SU-DHL-6 (cell line): Measurements from ENCODE around the gene TXNRD1.

Experiments
- H2AFZ ChIP-seq: fragments of 200-600 bp; sonication (generic); 2 replicates; pipeline ENCODE4 v1.6.1; 2014; ENCODE audit warnings: low read depth, mild to moderate bottlenecking, moderate library complexity, mixed read lengths, antibody characterized with exemption, low read length; ENCODE audit not compliant: severe bottlenecking
- H3F3A ChIP-seq: fragments of 200-600 bp; shearing (Covaris generic); 2 replicates; pipeline ENCODE4 v1.6.0; 2016; ENCODE audit warnings: antibody characterized with exemption, mild to moderate bottlenecking; ENCODE audit not compliant: insufficient read depth
- H3K27ac ChIP-seq: fragments of 200-600 bp; sonication (generic); 2 replicates; pipeline ENCODE4 v1.5.1; 2016; ENCODE audit warnings: low read depth, mild to moderate bottlenecking, low read length, moderate library complexity, mixed read lengths
- H3K27me3 ChIP-seq: fragments of 200-600 bp; sonication (generic), shearing (Covaris generic); 2 replicates; pipeline ENCODE4 v1.6.0; 2014; ENCODE audit warnings: mild to moderate bottlenecking, low read length
- H3K36me3 ChIP-seq: fragments of 200-600 bp; sonication (generic); 2 replicates; pipeline ENCODE4 v1.6.1; 2014; ENCODE audit warnings: mild to moderate bottlenecking, low read length, mixed read lengths
- H3K4me2 ChIP-seq: fragments of 300-600, 200-600 bp; shearing (Covaris generic), sonication (generic); 2 replicates; pipeline ENCODE4 v1.6.0; 2014; ENCODE audit warnings: low read length, low read depth, mild to moderate bottlenecking; ENCODE audit not compliant: poor library complexity, severe bottlenecking
- H3K4me3 ChIP-seq: fragments of 200-600 bp; sonication (generic); 2 replicates; pipeline ENCODE4 v1.5.1; 2014; ENCODE audit warnings: antibody characterized with exemption, low read length, mild to moderate bottlenecking, mixed read lengths; ENCODE audit not compliant: insufficient read depth, poor library complexity, severe bottlenecking
- H3K79me2 ChIP-seq: fragments of 200-600 bp; sonication (generic); 2 replicates; pipeline ENCODE4 v1.6.1; 2014; ENCODE audit warnings: mild to moderate bottlenecking, low read length, moderate library complexity; ENCODE audit not compliant: insufficient read depth
- H3K9ac ChIP-seq: fragments of 200-600 bp; sonication (generic); 2 replicates; pipeline ENCODE4 v1.7.0; 2014; ENCODE audit warnings: mild to moderate bottlenecking, low read length
- H3K9me2 ChIP-seq: fragments of 200-600 bp; sonication (generic); replicated peaks from 2 replicates; pipeline ENCODE4 v1.6.1; 2014; ENCODE audit warnings: low read length; ENCODE audit not compliant: insufficient read depth
- H3K9me3 ChIP-seq: fragments of 200-600 bp; sonication (generic); 2 replicates; pipeline ENCODE4 v1.6.1; 2014; ENCODE audit warnings: low read length, mixed read lengths; ENCODE audit not compliant: insufficient read depth
- H4K20me1 ChIP-seq: fragments of 200-600 bp; sonication (generic); 2 replicates; pipeline ENCODE4 v1.6.1; 2014; ENCODE audit warnings: low read depth, mild to moderate bottlenecking, antibody characterized with exemption, low read length, moderate library complexity, mixed read lengths
- EZH2phosphoT487 ChIP-seq: fragments of 200-600 bp; sonication (generic), shearing (Covaris generic); conservative IDR thresholded peaks from 2 replicates; pipeline ENCODE4 v1.6.1; 2018; ENCODE audit warnings: mild to moderate bottlenecking, antibody characterized with exemption, low read length, moderate library complexity, mixed read lengths
- TF ChIP-seq, protein P1 (sequence below): fragments of 200-600 bp; sonication (generic); IDR thresholded peaks from one replicate; pipeline ENCODE4 v1.5.1; 2017; ENCODE audit warnings: antibody characterized with exemption, mild to moderate bottlenecking, low read length, moderate library complexity; ENCODE audit not compliant: insufficient read depth, poor library complexity, severe bottlenecking

Gene TXNRD1

DNA sequence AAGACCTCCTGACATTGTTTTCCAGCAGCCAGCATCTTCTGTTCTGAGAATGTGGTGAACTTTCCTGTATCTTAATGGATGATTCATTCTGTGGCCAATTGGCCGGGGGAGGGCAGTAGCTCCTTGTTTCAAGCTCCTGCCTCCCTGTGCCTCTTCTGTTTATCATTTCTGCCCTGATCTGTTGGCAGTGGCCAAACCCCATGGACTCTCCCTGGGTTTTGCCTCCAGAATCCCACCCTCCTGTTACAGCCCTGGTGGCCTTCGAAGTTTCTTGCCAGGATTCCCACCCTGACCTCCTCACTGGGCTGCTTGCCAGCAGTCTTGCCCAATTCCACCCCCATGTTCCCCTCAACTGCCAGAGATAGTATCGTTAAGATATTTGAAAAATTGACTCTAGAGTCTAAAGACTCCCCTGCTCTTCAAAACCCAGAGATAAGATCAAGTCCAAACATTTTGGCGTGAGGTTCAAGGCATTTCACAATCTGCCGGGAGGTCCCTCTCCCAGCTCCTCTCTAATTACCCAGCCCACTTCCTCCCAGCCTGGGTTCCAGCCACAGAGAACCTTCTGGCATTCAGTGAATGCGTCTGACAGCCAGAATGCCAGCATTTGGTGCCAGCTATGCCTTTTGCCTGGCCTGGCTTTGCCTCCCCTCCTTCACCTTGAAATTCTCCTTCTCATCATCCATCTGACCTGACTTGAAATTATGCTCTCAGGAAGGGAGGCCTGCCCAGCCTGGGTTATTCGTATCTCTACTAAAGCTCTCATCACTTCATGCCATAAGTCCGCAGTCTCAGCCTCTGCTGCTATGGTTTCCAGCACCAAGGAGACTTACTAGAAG is 37.7 kb upstream of the TXNRD1 start:
- no peaks in the 10 kb centered on the region for H3K9me2 ChIP-seq
- H3K36me3 ChIP-seq, result no peaks in the 10 kb centered on the region
- no peaks in the 10 kb centered on the region for H4K20me1 ChIP-seq
- H3K4me3 ChIP-seq, result no peak overlapping the region
- 0 out of 2 replicates have a peak, but pooled peaks cover 3% of the 10 kb centered on the region for H3F3A ChIP-seq
- H3K4me2 ChIP-seq, result no peak overlapping the region
- H3K9me3 ChIP-seq, result no peaks in the 10 kb centered on the region
- TF ChIP-seq, protein P1, sequence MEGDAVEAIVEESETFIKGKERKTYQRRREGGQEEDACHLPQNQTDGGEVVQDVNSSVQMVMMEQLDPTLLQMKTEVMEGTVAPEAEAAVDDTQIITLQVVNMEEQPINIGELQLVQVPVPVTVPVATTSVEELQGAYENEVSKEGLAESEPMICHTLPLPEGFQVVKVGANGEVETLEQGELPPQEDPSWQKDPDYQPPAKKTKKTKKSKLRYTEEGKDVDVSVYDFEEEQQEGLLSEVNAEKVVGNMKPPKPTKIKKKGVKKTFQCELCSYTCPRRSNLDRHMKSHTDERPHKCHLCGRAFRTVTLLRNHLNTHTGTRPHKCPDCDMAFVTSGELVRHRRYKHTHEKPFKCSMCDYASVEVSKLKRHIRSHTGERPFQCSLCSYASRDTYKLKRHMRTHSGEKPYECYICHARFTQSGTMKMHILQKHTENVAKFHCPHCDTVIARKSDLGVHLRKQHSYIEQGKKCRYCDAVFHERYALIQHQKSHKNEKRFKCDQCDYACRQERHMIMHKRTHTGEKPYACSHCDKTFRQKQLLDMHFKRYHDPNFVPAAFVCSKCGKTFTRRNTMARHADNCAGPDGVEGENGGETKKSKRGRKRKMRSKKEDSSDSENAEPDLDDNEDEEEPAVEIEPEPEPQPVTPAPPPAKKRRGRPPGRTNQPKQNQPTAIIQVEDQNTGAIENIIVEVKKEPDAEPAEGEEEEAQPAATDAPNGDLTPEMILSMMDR, result no peak
- no peak for TF ChIP-seq EZH2phosphoT487
- H3K79me2 ChIP-seq, result no peaks in the 10 kb centered on the region
- no peak overlapping the region for H2AFZ ChIP-seq
- no peak overlapping the region for H3K9ac ChIP-seq
- H3K27me3 ChIP-seq, result no peaks in the 10 kb centered on the region
- H3K27ac ChIP-seq, result no peak overlapping the region

DNA sequence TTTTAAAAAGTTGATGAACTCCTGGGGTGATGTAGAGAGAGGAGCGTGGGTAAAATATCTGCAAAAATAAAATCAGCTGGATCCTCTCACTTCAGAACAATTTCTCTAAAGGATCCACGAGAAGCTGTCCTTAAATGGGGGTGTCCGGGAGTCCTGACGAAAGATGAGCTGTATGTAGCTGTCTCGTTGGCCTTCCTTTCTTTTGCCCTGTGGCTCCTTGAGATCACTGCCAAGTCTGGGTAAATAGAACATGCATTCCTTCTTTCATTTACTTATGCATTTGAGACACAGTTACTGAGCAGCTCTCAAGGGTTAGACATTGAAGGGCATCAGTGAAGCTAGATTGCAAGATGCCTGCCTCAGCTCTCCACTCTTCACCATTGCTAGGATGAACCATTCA is 35.2 kb upstream of the TXNRD1 start:
- H4K20me1 ChIP-seq, result no peaks in the 10 kb centered on the region

DNA sequence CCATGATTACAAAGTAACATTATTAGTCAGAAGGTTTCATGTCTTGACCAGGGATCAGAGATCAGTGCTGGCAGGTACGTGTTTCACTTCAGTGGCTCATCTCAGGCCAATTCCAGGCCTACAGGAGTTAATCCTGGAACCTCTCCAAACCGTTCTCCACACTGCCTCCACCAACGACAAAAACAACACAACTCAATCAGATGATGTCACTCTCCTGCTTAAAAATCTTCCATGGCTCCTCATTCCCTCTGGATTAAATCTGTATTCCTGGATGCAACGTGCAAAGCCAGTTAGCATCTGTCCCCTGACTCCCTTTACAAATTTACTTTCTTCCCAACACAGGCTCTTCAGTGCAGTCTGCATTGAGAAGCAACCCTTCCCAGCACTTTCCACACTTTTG is 34.3 kb upstream of the TXNRD1 start:
- peaks cover 8% of the 10 kb centered on the region; the same call in 1 of the 2 replicates for H3K9me3 ChIP-seq
- no peak overlapping the region for H3K4me2 ChIP-seq
- no peaks in the 10 kb centered on the region for H3K36me3 ChIP-seq
- H4K20me1 ChIP-seq, result no peaks in the 10 kb centered on the region
- H3K27ac ChIP-seq, result no peak overlapping the region
- no peaks in the 10 kb centered on the region for H3K79me2 ChIP-seq
- no peaks in the 10 kb centered on the region for H3K27me3 ChIP-seq
- H2AFZ ChIP-seq, result no peak overlapping the region
- no peak for TF ChIP-seq EZH2phosphoT487
- TF ChIP-seq, protein P1, result no peak
- H3F3A ChIP-seq, result no peaks in the 10 kb centered on the region
- H3K9ac ChIP-seq, result no peak overlapping the region
- no peak overlapping the region for H3K4me3 ChIP-seq
- no peaks in the 10 kb centered on the region for H3K9me2 ChIP-seq

More for the DNA sequence above, 35.2 kb upstream of the TXNRD1 start:
- H3K27me3 ChIP-seq, result no peaks in the 10 kb centered on the region
- no peak overlapping the region for H3K4me2 ChIP-seq
- no peaks in the 10 kb centered on the region for H3F3A ChIP-seq
- H3K27ac ChIP-seq, result no peak overlapping the region
- no peaks in the 10 kb centered on the region for H3K9me2 ChIP-seq
- H3K36me3 ChIP-seq, result no peaks in the 10 kb centered on the region
- H2AFZ ChIP-seq, result no peak overlapping the region
- H3K9me3 ChIP-seq, result peaks cover 8% of the 10 kb centered on the region; the same call in 1 of the 2 replicates
- H3K9ac ChIP-seq, result no peak overlapping the region
- H3K4me3 ChIP-seq, result no peak overlapping the region
- no peaks in the 10 kb centered on the region for H3K79me2 ChIP-seq
- no peak for TF ChIP-seq EZH2phosphoT487
- TF ChIP-seq, protein P1, result no peak
